Neural progenitor cell (in vitro differentiated cells): Measurements from ENCODE around the gene TAS2R41.

ENCODE experiments used
- EZH2 ChIP-seq: fragments of 200-600 bp; sonication (generic); IDR thresholded peaks from 2 replicates; pipeline ENCODE4 v1.6.1; 2017; ENCODE audit warnings: antibody characterized with exemption, mild to moderate bottlenecking, moderate library complexity
- TF ChIP-seq, protein P1 (sequence below): fragments of 200-600 bp; sonication (generic); IDR thresholded peaks from 2 replicates; pipeline ENCODE4 v1.5.1; 2017; ENCODE audit warnings: antibody characterized with exemption, mild to moderate bottlenecking

GRCh38 chr7:143514995-143515735 is 37.5 kb downstream of the TAS2R41 start:
- TF ChIP-seq, protein P1, sequence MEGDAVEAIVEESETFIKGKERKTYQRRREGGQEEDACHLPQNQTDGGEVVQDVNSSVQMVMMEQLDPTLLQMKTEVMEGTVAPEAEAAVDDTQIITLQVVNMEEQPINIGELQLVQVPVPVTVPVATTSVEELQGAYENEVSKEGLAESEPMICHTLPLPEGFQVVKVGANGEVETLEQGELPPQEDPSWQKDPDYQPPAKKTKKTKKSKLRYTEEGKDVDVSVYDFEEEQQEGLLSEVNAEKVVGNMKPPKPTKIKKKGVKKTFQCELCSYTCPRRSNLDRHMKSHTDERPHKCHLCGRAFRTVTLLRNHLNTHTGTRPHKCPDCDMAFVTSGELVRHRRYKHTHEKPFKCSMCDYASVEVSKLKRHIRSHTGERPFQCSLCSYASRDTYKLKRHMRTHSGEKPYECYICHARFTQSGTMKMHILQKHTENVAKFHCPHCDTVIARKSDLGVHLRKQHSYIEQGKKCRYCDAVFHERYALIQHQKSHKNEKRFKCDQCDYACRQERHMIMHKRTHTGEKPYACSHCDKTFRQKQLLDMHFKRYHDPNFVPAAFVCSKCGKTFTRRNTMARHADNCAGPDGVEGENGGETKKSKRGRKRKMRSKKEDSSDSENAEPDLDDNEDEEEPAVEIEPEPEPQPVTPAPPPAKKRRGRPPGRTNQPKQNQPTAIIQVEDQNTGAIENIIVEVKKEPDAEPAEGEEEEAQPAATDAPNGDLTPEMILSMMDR = no peak
- TF ChIP-seq EZH2 = no peak
